ENCODE results near the gene PGPEP1.

PGPEP1 gene

DNA sequence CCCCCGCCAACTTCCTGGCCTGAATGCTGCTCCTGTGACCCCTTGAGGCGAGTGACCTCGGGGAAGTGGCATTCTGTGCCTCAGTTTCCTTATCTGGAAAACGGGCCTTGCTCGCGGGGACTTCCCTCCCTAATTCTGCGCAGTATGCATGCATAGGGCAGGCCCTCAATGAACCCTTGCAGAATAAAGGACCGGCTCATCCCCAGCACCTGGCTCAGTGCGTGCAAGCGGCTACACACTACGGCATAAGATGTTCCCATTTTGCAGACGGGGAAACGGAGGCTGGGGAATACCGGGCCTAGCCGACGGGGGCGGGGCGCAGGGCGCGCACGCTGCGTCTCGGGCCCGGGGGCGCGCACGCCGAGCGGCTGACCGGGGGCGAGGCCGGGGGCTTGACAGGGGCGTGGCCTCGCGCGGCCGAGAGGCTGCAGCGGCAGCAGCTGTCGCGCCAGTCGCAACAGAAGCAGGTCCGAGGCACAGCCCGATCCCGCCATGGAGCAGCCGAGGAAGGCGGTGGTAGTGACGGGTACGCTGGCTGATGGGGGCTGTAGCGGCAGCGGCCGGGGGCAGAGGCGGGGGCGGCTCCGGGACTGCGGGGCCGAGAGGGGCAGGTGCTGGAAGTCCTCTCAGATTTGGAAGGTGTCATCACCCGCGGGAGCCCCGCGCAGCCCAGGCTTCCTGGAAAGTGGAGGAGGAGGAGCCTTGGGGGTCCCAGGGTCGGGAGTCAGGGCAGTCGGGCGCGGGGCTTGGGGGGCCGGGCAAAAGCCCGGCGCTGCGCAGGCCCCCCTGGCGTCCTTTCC is at the start of gene PGPEP1:
TSS of gene PGPEP1 (plus strand) at position 409 of the 800 bp plus-strand sequence. CDS start at position 493, 84 bp downstream.
- DNase-seq (ENCODE audit: low read depth in 1 of 2, low spot score in 1 of 2) = peak; percentile 68
- in situ Hi-C loops (cut with HindIII; ENCODE audit: low pct_unique_long_range_greater_than_20kb, low sequenced_read_pairs) = no loop called here
- TF ChIP-seq JUND (IDR thresholded peaks at IDR 0.05; ENCODE audit: low read depth) = no peak

DNA sequence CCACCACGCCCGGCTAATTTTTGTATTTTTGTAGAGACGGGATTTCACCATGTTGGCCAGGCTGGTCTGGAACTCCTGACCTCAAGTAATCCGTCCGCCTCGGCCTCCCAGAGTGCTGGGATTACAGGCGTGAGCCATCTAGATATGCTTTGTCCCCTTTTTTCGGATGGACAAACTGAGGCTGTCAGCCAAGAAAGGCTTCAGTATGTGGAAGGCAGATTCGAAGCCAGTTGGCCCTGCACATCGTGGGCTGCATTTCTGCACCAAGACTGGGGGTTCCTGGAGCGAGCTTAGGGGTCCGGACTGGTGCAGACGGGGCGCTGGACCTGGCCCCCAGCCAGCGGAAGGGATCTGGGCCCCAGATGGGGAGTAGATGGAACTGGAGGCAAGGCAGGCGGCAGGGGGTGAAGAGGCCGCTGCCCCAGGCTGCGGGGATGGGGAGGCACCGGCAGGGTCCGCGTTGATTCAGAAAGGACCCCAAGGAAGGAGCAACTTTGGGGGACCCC is 49.3 kb upstream of the PGPEP1 start:
- DNase-seq (ENCODE audit: low read depth in 1 of 2, low spot score in 1 of 2) = no peak
- TF ChIP-seq JUND (IDR thresholded peaks at IDR 0.05; ENCODE audit: low read depth) = no peak
- in situ Hi-C loops (cut with HindIII; ENCODE audit: low pct_unique_long_range_greater_than_20kb, low sequenced_read_pairs) = no loop called here

DNA sequence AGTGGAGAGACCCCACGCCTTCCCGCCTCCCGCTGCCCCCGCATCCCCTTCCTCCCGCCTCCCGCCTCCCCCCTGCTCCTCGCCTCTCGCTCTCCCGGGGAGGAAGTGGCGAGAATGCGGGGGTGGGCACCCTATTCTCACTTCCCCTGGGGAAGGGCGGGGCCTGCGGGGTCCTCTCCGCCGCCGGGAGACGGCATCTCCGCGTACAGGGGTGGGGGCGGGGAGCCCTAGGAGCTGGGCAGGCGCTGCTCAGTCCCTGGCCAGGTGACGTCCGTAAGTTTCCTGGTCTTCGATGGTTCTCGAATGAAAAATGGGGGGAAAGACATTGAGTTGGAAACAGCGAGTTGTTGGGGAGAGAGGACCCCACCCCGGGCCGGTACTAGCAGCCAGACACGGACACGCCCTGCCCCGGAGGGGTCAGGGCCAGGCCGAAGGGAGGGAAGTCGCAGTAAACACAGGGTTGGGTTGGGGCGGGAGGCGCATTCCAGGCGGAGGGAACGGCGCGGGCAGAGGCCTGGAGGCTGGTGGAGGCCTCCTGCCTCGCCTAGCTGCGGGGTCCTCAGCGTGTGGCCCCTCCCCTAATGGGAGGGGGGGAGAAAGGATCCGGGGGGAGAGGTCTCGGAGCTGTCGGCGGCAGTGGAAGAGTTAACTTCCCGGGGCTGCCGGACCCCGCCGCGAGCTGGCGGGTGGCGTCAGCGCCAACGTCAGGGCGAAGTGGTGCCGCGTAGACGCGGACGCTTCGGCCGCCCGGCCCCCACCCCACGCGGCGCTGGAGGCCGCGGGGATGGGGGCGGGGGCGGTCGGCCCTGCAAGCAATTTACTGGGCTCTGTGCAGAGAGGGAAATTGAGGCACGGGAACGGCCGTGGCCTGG is 48.6 kb upstream of the PGPEP1 start:
- no peak for TF ChIP-seq JUND (IDR thresholded peaks at IDR 0.05; ENCODE audit: low read depth)
- peak; percentile 57 to 65 for DNase-seq (ENCODE audit: low read depth in 1 of 2, low spot score in 1 of 2)
- in situ Hi-C loops (cut with HindIII; ENCODE audit: low pct_unique_long_range_greater_than_20kb, low sequenced_read_pairs) = no loop called here

DNA sequence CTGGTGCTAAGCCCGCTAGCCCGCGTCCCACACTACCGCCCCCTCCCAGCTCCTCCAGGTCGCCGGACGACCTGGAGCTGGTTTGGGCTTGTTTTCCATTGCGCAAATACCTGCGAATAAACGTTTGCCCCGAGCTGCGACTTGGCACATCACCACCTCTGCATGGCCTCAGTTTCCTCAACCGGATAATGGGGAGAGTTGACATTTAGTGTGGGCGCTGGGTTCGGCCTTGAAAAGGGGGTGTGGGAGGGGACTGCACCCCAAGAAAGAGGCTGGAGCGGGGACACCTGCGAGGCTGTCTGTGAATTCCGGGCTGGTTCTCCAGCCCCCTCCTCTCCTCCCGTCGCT is 48.0 kb upstream of the PGPEP1 start:
- peak; percentile 33 to 64 for DNase-seq (ENCODE audit: low read depth in 1 of 2, low spot score in 1 of 2)
- TF ChIP-seq JUND (IDR thresholded peaks at IDR 0.05; ENCODE audit: low read depth) = no peak
- in situ Hi-C loops (cut with HindIII; ENCODE audit: low pct_unique_long_range_greater_than_20kb, low sequenced_read_pairs) = no loop called here

GRCh38 chr19:18292810-18293641 is 47.4 kb upstream of the PGPEP1 start:
- TF ChIP-seq JUND (IDR thresholded peaks at IDR 0.05; ENCODE audit: low read depth) = no peak
- DNase-seq (ENCODE audit: low read depth in 1 of 2, low spot score in 1 of 2) = peak; percentile 45 to 69
- in situ Hi-C loops (cut with HindIII; ENCODE audit: low pct_unique_long_range_greater_than_20kb, low sequenced_read_pairs) = no loop called here

- no peak for TF ChIP-seq JUND (IDR thresholded peaks at IDR 0.05; ENCODE audit: low read depth)
- in situ Hi-C loops (cut with HindIII; ENCODE audit: low pct_unique_long_range_greater_than_20kb, low sequenced_read_pairs) = no loop called here
- no peak for DNase-seq (ENCODE audit: low read depth in 1 of 2, low spot score in 1 of 2)
Observed at GRCh38 chr19:18293642-18294466, 46.5 kb upstream of the PGPEP1 start.

GRCh38 chr19:18294467-18294864 is 45.9 kb upstream of the PGPEP1 start:
- DNase-seq (ENCODE audit: low read depth in 1 of 2, low spot score in 1 of 2) = no peak
- in situ Hi-C loops (cut with HindIII; ENCODE audit: low pct_unique_long_range_greater_than_20kb, low sequenced_read_pairs) = no loop called here
- no peak for TF ChIP-seq JUND (IDR thresholded peaks at IDR 0.05; ENCODE audit: low read depth)

GRCh38 chr19:18295034-18295451 is 45.4 kb upstream of the PGPEP1 start:
- in situ Hi-C loops (cut with HindIII; ENCODE audit: low pct_unique_long_range_greater_than_20kb, low sequenced_read_pairs) = no loop called here
- no peak for DNase-seq (ENCODE audit: low read depth in 1 of 2, low spot score in 1 of 2)
- TF ChIP-seq JUND (IDR thresholded peaks at IDR 0.05; ENCODE audit: low read depth) = no peak

DNA sequence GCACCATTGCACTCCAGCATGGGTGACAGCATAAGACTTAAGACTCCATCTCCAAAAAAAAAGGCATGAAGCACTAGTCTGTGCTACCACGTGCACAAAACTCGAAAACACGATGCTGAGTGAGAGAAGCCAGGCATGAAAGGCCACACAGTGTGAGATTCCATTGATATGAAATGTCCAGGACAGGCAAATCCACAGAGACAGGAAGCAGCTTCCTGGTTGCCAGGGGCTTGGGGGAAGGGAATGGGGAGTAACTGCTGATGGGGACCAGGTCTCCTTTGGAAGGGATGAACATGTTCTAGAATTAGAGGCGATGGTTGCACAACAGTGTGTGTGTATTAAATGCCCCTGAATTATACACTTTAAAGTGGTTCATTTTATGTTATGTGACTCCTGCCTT is 43.1 kb upstream of the PGPEP1 start:
- TF ChIP-seq JUND (IDR thresholded peaks at IDR 0.05; ENCODE audit: low read depth) = no peak
- no peak for DNase-seq (ENCODE audit: low read depth in 1 of 2, low spot score in 1 of 2)
- in situ Hi-C loops (cut with HindIII; ENCODE audit: low pct_unique_long_range_greater_than_20kb, low sequenced_read_pairs) = no loop called here

GRCh38 chr19:18298601-18299000 is 41.8 kb upstream of the PGPEP1 start:
- no peak for TF ChIP-seq JUND (IDR thresholded peaks at IDR 0.05; ENCODE audit: low read depth)
- DNase-seq (ENCODE audit: low read depth in 1 of 2, low spot score in 1 of 2) = no peak
- in situ Hi-C loops (cut with HindIII; ENCODE audit: low pct_unique_long_range_greater_than_20kb, low sequenced_read_pairs) = no loop called here

DNA sequence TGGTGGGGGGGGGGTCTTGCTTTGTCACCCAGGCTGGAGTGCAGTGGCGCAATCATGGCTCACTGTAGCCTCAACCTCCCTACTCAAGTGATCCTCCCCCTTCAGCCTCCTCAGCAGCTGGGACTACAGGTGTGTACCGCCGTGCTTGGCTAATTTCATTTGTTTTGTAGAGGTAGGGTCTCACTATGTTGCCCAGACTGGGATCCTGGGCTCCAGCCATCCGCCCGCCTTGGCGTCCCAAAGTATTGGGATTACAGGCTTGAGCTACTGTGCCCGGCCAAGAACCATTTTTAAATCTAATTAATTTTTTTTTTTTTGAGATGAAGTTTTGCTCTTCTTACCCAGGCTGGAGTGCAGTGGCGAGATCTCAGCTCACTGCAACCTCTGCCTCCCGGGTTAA is 40.7 kb upstream of the PGPEP1 start:
- in situ Hi-C loops (cut with HindIII; ENCODE audit: low pct_unique_long_range_greater_than_20kb, low sequenced_read_pairs) = no loop called here
- TF ChIP-seq JUND (IDR thresholded peaks at IDR 0.05; ENCODE audit: low read depth) = no peak

More for the DNA sequence above, 40.7 kb upstream of the PGPEP1 start:
- DNase-seq (ENCODE audit: low read depth in 1 of 2, low spot score in 1 of 2) = no peak
